BJ (cell line): Measurements from ENCODE around the gene ABHD16B. TPM values are rescaled to one million over a fixed set of nuclear protein-coding genes. Genes with fewer than 3 reads are reported as not detected.

Source experiments
- CTCF ChIA-PET: fragments of 350-600 bp; formaldehyde crosslinking; extraction: SDS; loops from one replicate; lab custom pipeline; 2021; ENCODE audit warnings: antibody characterized with exemption, inconsistent platforms; lab: Yijun Ruan, JAX
- POLR2A ChIA-PET: fragments of 300-600 bp; sonication (Branson Sonifier 250); formaldehyde crosslinking; extraction: SDS; loops from one replicate; lab custom pipeline; 2021; ENCODE audit warnings: antibody characterized with exemption; lab: Charles Lee
- DNase-seq: peaks from one replicate; pipeline ENCODE4 v3.0.0-alpha.2; 2011; ENCODE audit warnings: low read depth
- H3K27me3 ChIP-seq: 2 replicates; pipeline ENCODE4 v1.6.0; 2011; ENCODE audit warnings: low read length; ENCODE audit not compliant: control insufficient read depth, insufficient read depth
- H3K36me3 ChIP-seq: 2 replicates; pipeline ENCODE4 v1.5.1; 2011; ENCODE audit warnings: low read length; ENCODE audit not compliant: control insufficient read depth, insufficient read depth
- H3K4me3 ChIP-seq: 2 replicates; pipeline ENCODE4 v1.5.1; 2011; ENCODE audit warnings: low read depth, mild to moderate bottlenecking, control low read depth, low read length
- CTCF ChIP-seq: IDR thresholded peaks from 2 replicates; pipeline ENCODE4 v1.5.1; 2011; ENCODE audit warnings: low read depth, mild to moderate bottlenecking, control low read depth, inconsistent platforms, low read length, moderate library complexity; ENCODE audit not compliant: insufficient read depth
- polyA plus RNA-seq: library from polyadenylated mRNA; depleted of rRNA; stranded (reverse); fragments of >200 nt; gene quantifications from 2 replicates; pipeline ENCODE4 v1.2.3, GENCODE V29; 2011

Gene ABHD16B
- polyA plus RNA-seq, 1 experiment, result not detected

- POLR2A ChIA-PET, result no interaction called here
- H3K27me3 ChIP-seq, result peaks cover 11% of the 10 kb centered on the region
- no peak for TF ChIP-seq CTCF
- no peak overlapping the region for H3K4me3 ChIP-seq
- H3K36me3 ChIP-seq, result no peaks in the 10 kb centered on the region
- DNase-seq, result no peak
- CTCF ChIA-PET, result interaction anchor here (1.1 to 1.5 kb wide), 2 partner anchors 20 to 59 kb away, joined by 3 read pairs; no protein-coding TSS in a partner anchor
These were observed 27.4 kb upstream of the ABHD16B start for GRCh38 chr20:63833776-63834490.

DNA sequence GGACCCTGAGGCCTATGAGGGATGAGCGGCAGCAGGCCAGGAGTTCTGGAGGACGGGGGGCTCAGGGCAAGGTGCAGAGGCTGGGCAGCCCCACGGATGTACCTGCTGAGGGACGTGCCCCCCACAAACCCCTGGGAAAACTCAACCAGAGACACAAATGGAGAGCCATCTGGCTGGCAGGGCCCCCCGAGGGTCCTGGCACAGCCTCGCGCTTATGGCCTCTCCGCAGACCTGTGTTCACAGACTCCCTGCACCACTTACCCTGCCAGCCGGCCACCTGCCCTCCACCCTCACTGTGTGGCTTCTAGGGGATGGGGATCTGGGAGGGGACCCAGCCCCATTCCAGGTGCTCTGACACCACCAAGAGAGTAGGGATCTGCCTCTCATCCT is 26.8 kb upstream of the ABHD16B start:
- H3K27me3 ChIP-seq, result peaks cover 6% of the 10 kb centered on the region
- no peaks in the 10 kb centered on the region for H3K36me3 ChIP-seq
- DNase-seq, result no peak
- no peak for TF ChIP-seq CTCF
- H3K4me3 ChIP-seq, result no peak overlapping the region
- CTCF ChIA-PET, result interaction anchor here (0.8 to 1.5 kb wide), 4 partner anchors 19 to 59 kb away, joined by 3 read pairs; no protein-coding TSS in a partner anchor
- POLR2A ChIA-PET, result no interaction called here

DNA sequence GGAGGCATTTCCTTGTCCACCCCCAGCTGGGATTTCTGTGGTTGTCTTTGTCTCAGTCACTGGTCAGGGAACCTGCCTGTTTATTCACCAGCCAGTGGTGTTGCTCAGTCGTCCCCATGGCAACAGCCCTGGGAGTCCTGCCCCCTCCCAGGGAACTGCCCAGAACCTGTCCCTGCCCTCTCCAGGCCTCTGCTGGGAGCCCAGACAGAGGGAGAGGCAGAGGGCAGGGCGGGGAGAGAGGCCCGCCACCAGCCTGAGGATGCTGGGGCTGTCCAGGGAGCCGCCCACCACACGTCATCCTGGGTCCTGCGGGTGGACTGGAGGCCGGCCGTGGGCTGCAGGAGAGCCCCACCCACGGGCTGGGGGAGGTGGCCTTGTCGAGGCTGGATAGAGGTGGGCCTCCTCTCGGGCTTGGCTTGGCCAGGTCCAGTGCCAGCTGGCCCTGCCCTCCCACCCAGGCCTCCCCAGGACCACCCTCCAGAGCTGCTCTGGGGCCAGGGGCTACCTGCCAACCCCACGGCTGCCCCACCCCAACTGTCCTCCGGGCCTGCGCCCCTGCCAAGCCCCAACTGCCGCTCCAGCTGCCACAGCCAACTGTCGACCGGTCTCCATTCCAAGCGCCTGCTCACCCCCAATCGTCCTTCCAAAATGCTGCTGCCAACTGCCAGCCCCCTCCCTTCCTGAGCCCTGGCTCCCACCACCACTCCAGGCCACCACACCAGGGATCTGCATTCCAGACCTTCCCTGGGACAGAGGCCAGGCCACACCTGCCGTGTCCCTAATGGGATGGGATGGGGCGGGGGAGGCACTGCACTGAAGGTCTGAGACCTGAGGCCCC is 26.1 kb upstream of the ABHD16B start:
- peak; percentile 82 for DNase-seq
- Histone ChIP-seq H3K27me3 (no peaks in the 10 kb centered on the region; the same call in none of the 2 replicates), H3K4me3 (no peak overlapping the region), H3K36me3 (no peaks in the 10 kb centered on the region)
- POLR2A ChIA-PET, result no interaction called here
- TF ChIP-seq CTCF, result no peak
- CTCF ChIA-PET, result interaction anchor here (0.8 to 1.5 kb wide), 4 partner anchors 18 to 60 kb away, joined by 3 read pairs; no protein-coding TSS in a partner anchor

DNA sequence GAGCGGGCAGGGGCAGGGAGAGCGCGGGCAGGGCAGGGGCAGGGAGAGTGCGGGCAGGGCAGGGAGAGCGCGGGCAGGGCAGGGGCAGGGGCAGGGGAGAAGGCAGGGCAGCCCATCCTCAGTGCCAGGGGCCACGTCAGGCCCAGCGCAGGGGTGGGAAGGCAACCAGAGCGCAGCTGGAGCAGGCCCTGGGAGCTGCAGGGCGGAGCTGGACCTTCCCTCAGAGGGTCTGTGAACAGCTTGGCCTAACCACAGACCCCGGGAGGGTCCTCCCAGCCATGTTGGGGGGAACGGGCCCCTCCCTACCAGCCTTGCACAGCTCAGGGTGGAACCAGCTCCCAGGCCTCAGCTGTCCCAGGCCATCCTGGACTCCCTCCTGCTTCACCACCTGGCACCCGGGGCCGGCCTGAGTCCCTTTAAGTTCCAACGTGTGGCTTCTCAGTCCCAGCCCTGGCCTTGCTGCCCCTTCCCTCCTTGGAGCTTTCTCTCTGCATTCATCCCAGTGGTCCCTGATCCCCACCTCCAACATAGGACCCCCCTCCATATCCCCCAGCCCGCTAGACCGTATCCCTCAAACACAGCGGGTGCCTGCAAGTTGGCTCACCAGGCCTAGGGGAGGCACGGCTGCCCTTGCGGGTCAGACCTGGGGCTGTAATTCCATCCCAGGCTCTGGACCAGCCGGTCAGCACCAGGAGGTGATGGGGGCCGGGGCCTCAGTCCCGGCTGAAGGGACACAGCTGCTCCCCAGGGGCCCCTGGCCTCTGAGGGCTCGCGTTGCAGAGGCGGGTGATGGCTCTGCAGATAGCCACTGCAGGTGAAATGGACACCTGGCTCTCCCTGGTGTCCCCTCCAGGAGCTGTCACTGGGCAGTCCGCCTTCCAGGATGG is 24.6 kb upstream of the ABHD16B start:
- no peaks in the 10 kb centered on the region for H3K36me3 ChIP-seq
- H3K27me3 ChIP-seq, result no peaks in the 10 kb centered on the region; the same call in none of the 2 replicates
- CTCF ChIA-PET, result interaction anchor here (1.6 kb wide), 1 partner anchor 61 kb away, joined by 4 read pairs; no protein-coding TSS in a partner anchor
- no peak overlapping the region for H3K4me3 ChIP-seq
- no peak for DNase-seq
- no peak for TF ChIP-seq CTCF
- POLR2A ChIA-PET, result no interaction called here
